Nephron (organoid): ENCODE measurements around the gene ATP10B.

ENCODE experiments used
- H3K27ac Mint-ChIP-seq, 3 experiments: 2 replicates each; pipeline ENCODE4 v1.8.0; 2020; ENCODE audit warnings: mixed read lengths in 3 of 3, mild to moderate bottlenecking in 2 of 3, moderate library complexity in 1 of 3
- H3K27me3 Mint-ChIP-seq: 2 replicates; pipeline ENCODE4 v1.8.0; 2021; ENCODE audit warnings: low read depth, mild to moderate bottlenecking, moderate library complexity, mixed read lengths
- H3K36me3 Mint-ChIP-seq: 2 replicates; pipeline ENCODE4 v1.8.0; 2020; ENCODE audit warnings: low read depth, mixed read lengths
- H3K4me1 Mint-ChIP-seq: 2 replicates; pipeline ENCODE4 v1.8.0; 2020; ENCODE audit warnings: mixed read lengths
- H3K4me3 Mint-ChIP-seq, 3 experiments: 2 replicates each; pipeline ENCODE4 v1.8.0; 2020; ENCODE audit warnings: mild to moderate bottlenecking in 3 of 3, mixed read lengths in 3 of 3, moderate library complexity in 2 of 3
- H3K9me3 Mint-ChIP-seq: 2 replicates; pipeline ENCODE4 v1.8.0; 2020; ENCODE audit warnings: mixed read lengths
- TF ChIP-seq, protein P1 (sequence below), 3 experiments: fragments of 200-600 bp; sonication (generic); IDR thresholded peaks; one replicate each; pipeline ENCODE4 v1.5.0; 2021; ENCODE audit warnings: antibody characterized with exemption in 3 of 3; ENCODE audit not compliant: unreplicated experiment in 3 of 3

The ATP10B gene

DNA sequence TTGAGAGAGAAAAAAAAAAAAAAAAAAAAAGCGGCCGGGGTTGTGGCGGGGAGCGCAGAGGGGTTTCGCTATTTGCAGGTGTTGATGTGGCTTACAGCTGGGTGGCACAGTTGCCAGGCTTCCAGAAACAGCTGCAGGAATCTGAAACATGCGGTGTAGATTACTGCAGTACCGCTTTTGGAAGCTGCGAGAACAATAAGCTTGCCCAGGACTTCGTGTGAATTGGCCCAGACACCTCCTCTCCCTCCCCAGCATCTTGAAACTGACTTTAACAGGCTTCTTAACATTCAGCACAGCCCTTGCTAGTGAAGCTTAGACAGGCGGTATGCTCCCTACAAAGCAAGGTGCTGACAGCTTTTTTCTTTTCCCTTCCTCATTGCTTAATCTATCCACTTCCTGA, 104.0 kb downstream of the ATP10B start:
- peaks cover 5% of the 10 kb centered on the region for H3K4me1 Mint-ChIP-seq
- no peaks in the 10 kb centered on the region for H3K27me3 Mint-ChIP-seq
- H3K4me3 Mint-ChIP-seq = no peak overlapping the region
- H3K27ac Mint-ChIP-seq = no peak overlapping the region
- H3K9me3 Mint-ChIP-seq = no peaks in the 10 kb centered on the region
- TF ChIP-seq, protein P1, sequence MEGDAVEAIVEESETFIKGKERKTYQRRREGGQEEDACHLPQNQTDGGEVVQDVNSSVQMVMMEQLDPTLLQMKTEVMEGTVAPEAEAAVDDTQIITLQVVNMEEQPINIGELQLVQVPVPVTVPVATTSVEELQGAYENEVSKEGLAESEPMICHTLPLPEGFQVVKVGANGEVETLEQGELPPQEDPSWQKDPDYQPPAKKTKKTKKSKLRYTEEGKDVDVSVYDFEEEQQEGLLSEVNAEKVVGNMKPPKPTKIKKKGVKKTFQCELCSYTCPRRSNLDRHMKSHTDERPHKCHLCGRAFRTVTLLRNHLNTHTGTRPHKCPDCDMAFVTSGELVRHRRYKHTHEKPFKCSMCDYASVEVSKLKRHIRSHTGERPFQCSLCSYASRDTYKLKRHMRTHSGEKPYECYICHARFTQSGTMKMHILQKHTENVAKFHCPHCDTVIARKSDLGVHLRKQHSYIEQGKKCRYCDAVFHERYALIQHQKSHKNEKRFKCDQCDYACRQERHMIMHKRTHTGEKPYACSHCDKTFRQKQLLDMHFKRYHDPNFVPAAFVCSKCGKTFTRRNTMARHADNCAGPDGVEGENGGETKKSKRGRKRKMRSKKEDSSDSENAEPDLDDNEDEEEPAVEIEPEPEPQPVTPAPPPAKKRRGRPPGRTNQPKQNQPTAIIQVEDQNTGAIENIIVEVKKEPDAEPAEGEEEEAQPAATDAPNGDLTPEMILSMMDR (IDR thresholded peaks at IDR 0.05; ENCODE audit: unreplicated experiment in 3 of 3) = no peak
- H3K36me3 Mint-ChIP-seq = no peaks in the 10 kb centered on the region

DNA sequence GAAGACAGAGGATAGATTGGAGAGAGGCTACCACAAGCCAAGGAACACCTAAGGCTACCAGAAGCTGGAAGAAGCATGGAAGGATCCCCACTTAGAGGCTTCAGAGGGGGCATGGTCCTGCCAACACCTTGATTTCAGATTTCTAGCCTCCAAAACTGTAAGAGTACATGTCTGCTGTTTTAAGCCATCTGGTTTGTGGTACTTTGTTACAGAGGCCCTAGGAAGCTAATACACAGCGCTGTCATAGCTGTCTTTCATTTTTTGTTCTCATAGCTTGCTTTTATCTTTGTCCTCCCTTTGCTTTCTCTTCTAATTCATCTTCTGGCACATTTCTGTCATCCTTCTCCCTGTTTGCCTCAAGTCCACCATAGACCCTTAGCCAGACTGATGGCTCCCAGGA, 104.5 kb downstream of the ATP10B start:
- H3K36me3 Mint-ChIP-seq = no peaks in the 10 kb centered on the region
- no peak overlapping the region for H3K27ac Mint-ChIP-seq
- no peaks in the 10 kb centered on the region for H3K9me3 Mint-ChIP-seq
- peaks cover 5% of the 10 kb centered on the region for H3K4me1 Mint-ChIP-seq
- no peak overlapping the region for H3K4me3 Mint-ChIP-seq
- H3K27me3 Mint-ChIP-seq = no peaks in the 10 kb centered on the region
- TF ChIP-seq, protein P1 (IDR thresholded peaks at IDR 0.05; ENCODE audit: unreplicated experiment in 3 of 3) = no peak

DNA sequence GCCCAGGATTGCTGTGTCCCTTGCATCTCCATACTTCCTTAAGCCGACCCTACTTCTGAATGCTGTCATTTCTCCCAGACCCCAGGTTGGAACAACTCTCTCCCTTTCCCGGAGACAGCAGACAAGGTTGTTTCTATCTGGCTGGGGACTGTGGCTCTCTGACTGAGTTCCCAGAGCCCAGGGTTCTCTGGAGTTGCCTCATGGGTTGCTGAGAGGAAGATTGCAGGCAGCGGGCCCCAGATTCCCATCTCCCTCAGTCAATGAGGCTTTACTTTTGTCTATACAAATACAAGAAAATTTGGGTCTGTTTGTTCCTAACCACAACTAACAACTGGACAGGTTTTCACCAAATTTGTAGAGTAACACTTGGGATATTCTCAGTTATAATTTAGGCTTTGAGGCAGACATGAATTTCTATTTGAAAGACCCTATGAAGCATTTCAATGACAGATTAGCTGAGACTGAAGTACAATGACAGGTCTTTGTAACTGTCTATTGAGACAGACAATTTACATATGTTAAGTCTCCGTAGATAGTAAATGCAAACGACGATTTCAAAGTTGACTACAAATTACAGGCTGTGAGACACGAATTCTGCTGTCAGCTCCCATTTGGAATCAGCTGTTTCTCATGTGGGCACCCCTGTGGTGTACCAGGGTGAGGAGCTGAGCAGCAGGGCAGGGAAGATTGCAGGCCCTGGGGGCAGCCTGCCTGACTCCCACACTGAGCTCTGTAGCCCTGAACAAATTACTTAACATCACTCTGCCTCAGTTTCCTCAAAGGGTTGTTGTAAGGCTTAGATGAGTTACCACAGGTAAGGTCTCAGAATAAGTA, 107.5 kb downstream of the ATP10B start:
- TF ChIP-seq, protein P1 (IDR thresholded peaks at IDR 0.05; ENCODE audit: unreplicated experiment in 3 of 3) = no peak
- Mint-ChIP-seq H3K36me3 (no peaks in the 10 kb centered on the region), H3K27me3 (no peaks in the 10 kb centered on the region), H3K4me3 (no peak overlapping the region), H3K9me3 (no peaks in the 10 kb centered on the region), H3K27ac (peak overlapping the region in 1 of 3 experiments; percentile 16), H3K4me1 (peaks cover 5% of the 10 kb centered on the region)

DNA sequence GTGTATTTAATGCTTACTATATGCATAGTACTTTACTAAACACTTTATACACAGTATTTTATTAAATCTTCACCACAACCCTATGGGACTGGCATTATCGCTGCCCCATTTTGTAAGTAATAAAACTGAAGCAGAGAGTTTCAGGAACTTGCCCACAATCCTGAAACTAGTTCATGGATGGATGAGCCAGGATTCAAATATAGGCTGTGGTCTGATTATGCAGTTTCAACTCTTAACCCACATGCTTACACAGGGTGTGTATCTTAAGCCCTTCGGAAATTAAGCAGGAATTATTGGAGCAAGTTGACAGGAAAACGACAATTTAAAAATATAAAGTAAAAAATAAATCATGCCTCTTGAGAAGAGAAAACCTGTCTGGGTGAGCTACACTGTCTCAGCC, 109.0 kb downstream of the ATP10B start:
- Mint-ChIP-seq H3K27me3 (no peaks in the 10 kb centered on the region), H3K27ac (peak overlapping the region in 1 of 3 experiments; percentile 51), H3K4me1 (peaks cover 2% of the 10 kb centered on the region), H3K36me3 (no peaks in the 10 kb centered on the region), H3K4me3 (no peak overlapping the region), H3K9me3 (no peaks in the 10 kb centered on the region)
- TF ChIP-seq, protein P1 (IDR thresholded peaks at IDR 0.05; ENCODE audit: unreplicated experiment in 3 of 3) = no peak

DNA sequence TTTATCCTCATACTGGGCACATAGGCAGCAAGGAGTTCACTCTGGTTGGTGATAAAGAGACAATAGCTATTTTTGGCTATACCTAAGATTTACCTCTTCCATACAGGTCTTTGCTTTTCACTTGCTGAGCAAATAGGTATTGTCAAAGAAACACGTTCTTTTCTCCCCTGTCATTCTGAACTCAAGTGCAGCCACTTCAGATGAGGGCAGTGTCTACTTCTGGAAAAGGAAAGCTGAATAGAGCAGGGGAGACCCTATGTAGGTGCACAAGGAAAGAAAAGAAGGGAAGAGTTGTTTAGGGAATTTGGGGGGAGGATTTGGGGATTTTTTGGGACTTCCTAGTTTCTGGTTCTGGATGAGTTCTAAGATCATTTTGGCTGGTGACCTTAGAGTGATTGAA, 109.6 kb downstream of the ATP10B start:
- Mint-ChIP-seq H3K27ac (no peak overlapping the region), H3K27me3 (no peaks in the 10 kb centered on the region), H3K36me3 (no peaks in the 10 kb centered on the region), H3K4me3 (no peak overlapping the region), H3K9me3 (no peaks in the 10 kb centered on the region), H3K4me1 (no peaks in the 10 kb centered on the region)
- TF ChIP-seq, protein P1 (IDR thresholded peaks at IDR 0.05; ENCODE audit: unreplicated experiment in 3 of 3) = no peak
